ENCODE data around the gene CTSW. TPM values are rescaled to one million over a fixed set of nuclear protein-coding genes. Genes with fewer than 3 reads are reported as not detected.
A peak's percentile ranks its signal among the peaks of the same experiment; 100 is the strongest.

Gene CTSW
- total and polyA plus RNA-seq, 5 donors from 2014 or later, result 3.5 to 35.9 (median 12.4) TPM

DNA sequence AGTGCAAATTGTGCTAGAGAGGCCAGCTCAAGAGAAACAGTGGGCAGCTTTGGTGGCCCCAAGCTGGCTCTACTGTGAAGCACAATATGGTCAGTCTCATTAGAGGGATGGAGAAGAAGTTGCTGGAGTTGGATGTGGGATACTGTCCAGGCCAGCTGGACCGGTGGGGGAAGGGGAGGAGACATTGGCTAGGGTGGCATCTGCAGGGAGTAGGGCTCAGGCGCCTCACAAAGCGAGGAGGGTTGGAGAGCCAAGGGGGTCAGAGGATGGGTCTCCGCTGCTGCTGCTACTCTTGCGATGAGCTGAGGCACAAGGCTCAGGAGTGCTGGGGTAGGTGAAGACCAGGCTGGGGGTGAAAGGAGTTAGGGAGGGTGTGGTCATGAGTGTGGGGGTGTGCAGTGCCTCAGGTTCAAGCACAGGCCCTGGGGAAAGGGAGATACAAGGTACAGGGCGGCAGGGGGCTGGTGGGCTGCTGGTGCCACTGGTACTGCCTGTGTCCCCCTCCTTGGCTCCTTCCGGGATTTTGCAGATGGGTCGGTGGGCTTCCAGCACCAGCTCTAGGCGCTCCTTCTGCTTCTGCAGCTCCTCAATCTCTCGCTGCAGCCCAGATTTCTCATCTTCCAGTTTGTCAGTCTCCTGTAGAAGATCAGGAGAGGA lies 13.2 kb downstream of the CTSW start:
- H3K9me3 ChIP-seq (ENCODE audit: control insufficient read depth in 2 of 2, low read length in 2 of 2), result no peaks in the 10 kb centered on the region
- H3K27me3 ChIP-seq (ENCODE audit: control insufficient read depth, insufficient read depth, low read length), result no peaks in the 10 kb centered on the region
- H3K4me1 ChIP-seq (ENCODE audit: control insufficient read depth, insufficient read depth, low read length, poor library complexity, severe bottlenecking), result peaks cover 61% of the 10 kb centered on the region
- ATAC-seq (ENCODE audit: low read depth in 2 of 2) (no peak), DNase-seq (no peak)
- H3K36me3 Mint-ChIP-seq, result no peaks in the 10 kb centered on the region
- H3K4me1 Mint-ChIP-seq, result peaks cover 13 to 59% (median 40%) of the 10 kb centered on the region in 4 donors
- H3K27ac ChIP-seq (ENCODE audit: insufficient read depth, low read length, poor library complexity, severe bottlenecking), result peak overlapping the region; percentile 97
- H3K4me3 ChIP-seq (ENCODE audit: low read depth, low read length), result peak overlapping the region; percentile 19
- peak overlapping the region; percentile 82 to 96 (median 90) for H3K4me3 Mint-ChIP-seq
- H3K9me3 Mint-ChIP-seq, result no peaks in the 10 kb centered on the region
- peak overlapping the region; percentile 52 to 93 (median 90) for H3K27ac Mint-ChIP-seq
- peaks cover 11% of the 10 kb centered on the region for H3K27me3 Mint-ChIP-seq
- H3K36me3 ChIP-seq (ENCODE audit: control insufficient read depth, insufficient read depth, low read length), result no peaks in the 10 kb centered on the region

DNA sequence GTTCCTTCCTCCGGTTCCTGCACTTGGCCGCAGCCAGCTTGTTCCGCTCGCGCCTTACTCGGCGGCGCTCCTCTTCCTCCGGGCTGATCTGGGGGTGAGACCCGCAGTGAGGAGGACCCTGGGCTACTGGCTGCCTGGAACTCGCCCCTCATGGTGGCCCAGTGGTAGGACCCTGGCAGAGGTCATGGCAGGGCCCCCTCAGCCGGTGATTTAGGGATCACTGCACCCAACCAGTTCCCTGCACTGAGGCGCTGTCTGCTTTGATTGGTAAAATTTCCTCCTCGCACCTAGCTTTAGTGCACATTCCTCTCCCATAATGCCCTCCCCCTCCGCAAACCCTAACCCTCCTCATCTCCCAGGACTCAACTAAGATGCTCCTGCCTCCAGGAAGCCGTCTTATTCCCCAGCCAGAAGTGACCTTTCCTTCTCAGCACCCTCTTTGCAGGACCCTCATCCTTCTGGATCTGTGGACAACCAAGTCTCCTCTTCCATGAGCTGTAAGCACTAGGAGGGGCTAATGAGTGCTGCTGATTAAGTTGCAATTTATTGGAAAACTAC lies 14.5 kb downstream of the CTSW start:
- Mint-ChIP-seq H3K4me1 (peaks cover 13 to 51% (median 31%) of the 10 kb centered on the region in 4 donors), H3K27ac (peak overlapping the region; percentile 74 to 92 (median 90)), H3K9me3 (peaks cover 0 to 2% (median 0%) of the 10 kb centered on the region in 7 donors), H3K4me3 (peak overlapping the region; percentile 82 to 96 (median 90)), H3K36me3 (no peaks in the 10 kb centered on the region), H3K27me3 (peaks cover 11% of the 10 kb centered on the region)
- Histone ChIP-seq H3K9me3 (ENCODE audit: control insufficient read depth in 2 of 2, low read length in 2 of 2) (no peaks in the 10 kb centered on the region), H3K36me3 (ENCODE audit: control insufficient read depth, insufficient read depth, low read length) (no peaks in the 10 kb centered on the region), H3K27me3 (ENCODE audit: control insufficient read depth, insufficient read depth, low read length) (no peaks in the 10 kb centered on the region), H3K27ac (ENCODE audit: insufficient read depth, low read length, poor library complexity, severe bottlenecking) (peak overlapping the region; percentile 97), H3K4me3 (ENCODE audit: low read depth, low read length) (peak overlapping the region; percentile 57), H3K4me1 (ENCODE audit: control insufficient read depth, insufficient read depth, low read length, poor library complexity, severe bottlenecking) (peaks cover 56% of the 10 kb centered on the region)
- ATAC-seq (ENCODE audit: low read depth in 2 of 2) (no peak), DNase-seq (peak in 1 of 3 donors; percentile 66)

DNA sequence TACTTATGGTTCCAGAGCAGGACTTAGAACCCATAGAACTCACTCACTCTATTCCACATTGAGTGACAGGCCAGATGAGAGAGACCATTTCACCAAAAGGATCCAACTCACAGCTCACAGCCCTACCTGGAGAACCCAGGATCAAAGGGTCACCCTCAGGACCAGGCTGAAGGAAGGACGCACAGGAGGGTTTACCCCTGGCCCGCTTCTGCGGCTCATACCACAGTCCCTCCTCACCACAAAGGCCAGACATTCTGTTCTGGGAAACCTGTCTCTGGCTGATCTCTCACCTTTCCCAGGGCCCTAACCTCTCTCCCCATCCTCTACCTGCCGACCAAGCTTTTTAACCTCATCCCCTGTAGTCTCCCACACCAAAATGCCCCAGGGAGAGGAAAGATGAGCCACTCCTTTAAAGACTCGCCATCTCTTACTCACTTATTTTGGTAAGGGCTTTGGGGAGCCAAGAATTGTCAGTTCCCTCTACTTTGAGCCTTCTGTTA lies 15.9 kb downstream of the CTSW start:
- no peak for ATAC-seq (ENCODE audit: low read depth in 2 of 2)
- Mint-ChIP-seq H3K36me3 (no peaks in the 10 kb centered on the region), H3K27me3 (peaks cover 8% of the 10 kb centered on the region), H3K4me1 (peaks cover 0 to 41% (median 21%) of the 10 kb centered on the region in 4 donors), H3K27ac (peak overlapping the region in 1 of 3 donors; percentile 9), H3K4me3 (peak overlapping the region in 3 of 4 donors; percentile 24 to 62 (median 58)), H3K9me3 (peaks cover 0 to 2% (median 0%) of the 10 kb centered on the region in 7 donors)
- peaks cover 57% of the 10 kb centered on the region for H3K4me1 ChIP-seq (ENCODE audit: control insufficient read depth, insufficient read depth, low read length, poor library complexity, severe bottlenecking)
- H3K27me3 ChIP-seq (ENCODE audit: control insufficient read depth, insufficient read depth, low read length), result no peaks in the 10 kb centered on the region
- H3K27ac ChIP-seq (ENCODE audit: insufficient read depth, low read length, poor library complexity, severe bottlenecking), result no peak overlapping the region
- H3K36me3 ChIP-seq (ENCODE audit: control insufficient read depth, insufficient read depth, low read length), result no peaks in the 10 kb centered on the region
- no peaks in the 10 kb centered on the region for H3K9me3 ChIP-seq (ENCODE audit: control insufficient read depth in 2 of 2, low read length in 2 of 2)
- no peak overlapping the region for H3K4me3 ChIP-seq (ENCODE audit: low read depth, low read length)
- DNase-seq, result no peak

DNA sequence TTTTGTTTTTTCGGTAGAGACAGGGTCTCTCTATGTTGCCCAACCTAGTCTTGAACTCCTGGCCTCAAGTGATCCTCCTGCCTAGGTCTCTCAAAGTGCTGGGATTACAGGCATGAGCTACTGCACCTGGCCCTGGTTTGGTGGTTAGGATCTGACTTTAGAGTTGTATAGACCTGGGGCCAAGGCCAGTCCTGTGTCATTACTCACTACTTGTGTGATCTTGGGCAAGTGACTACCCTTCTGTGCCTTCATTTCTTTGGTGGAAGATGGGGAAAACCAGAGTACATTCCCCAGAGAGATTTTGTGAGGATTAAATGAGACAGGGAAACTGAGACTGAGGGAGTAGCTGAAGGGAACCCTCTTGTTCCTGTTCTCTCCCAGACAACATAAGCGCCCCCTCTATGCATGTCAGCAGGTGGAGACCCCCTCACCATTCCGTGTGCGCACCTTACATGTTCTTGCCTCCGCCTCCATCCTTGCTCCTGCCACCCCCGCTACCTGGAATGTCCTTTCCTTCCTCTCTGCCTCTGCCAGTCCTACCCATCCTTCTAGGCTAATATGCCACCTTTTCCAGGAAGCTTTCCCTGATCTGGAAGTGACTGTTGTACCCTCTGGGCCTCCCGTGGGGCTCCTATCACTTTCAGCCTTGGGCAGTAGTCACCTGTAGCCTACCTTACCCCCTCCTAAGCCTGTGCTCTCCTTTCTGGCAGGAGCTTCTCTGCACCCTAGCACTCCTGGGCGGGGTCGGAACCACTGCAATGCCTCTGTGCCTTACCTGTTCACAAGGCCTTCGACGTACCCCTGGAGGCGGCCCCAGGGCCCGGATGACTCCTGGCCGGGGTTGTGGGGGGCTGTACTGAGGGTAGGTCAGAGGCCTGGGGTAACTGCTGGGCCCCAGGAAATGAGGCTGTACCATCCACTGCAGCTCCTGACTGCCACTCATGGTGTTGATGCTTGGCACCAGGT lies 16.7 kb downstream of the CTSW start:
- Mint-ChIP-seq H3K9me3 (peaks cover 0 to 2% (median 0%) of the 10 kb centered on the region in 7 donors), H3K36me3 (no peaks in the 10 kb centered on the region), H3K4me3 (peak overlapping the region in 3 of 4 donors; percentile 22 to 76 (median 73)), H3K27ac (peak overlapping the region in 1 of 3 donors; percentile 9), H3K4me1 (peaks cover 0 to 46% (median 24%) of the 10 kb centered on the region in 4 donors), H3K27me3 (peaks cover 11% of the 10 kb centered on the region)
- ATAC-seq (ENCODE audit: low read depth in 2 of 2), result no peak
- no peak for DNase-seq
- Histone ChIP-seq H3K4me1 (ENCODE audit: control insufficient read depth, insufficient read depth, low read length, poor library complexity, severe bottlenecking) (peaks cover 54% of the 10 kb centered on the region), H3K4me3 (ENCODE audit: low read depth, low read length) (no peak overlapping the region), H3K36me3 (ENCODE audit: control insufficient read depth, insufficient read depth, low read length) (no peaks in the 10 kb centered on the region), H3K9me3 (ENCODE audit: control insufficient read depth in 2 of 2, low read length in 2 of 2) (no peaks in the 10 kb centered on the region), H3K27me3 (ENCODE audit: control insufficient read depth, insufficient read depth, low read length) (no peaks in the 10 kb centered on the region), H3K27ac (ENCODE audit: insufficient read depth, low read length, poor library complexity, severe bottlenecking) (no peak overlapping the region)

DNA sequence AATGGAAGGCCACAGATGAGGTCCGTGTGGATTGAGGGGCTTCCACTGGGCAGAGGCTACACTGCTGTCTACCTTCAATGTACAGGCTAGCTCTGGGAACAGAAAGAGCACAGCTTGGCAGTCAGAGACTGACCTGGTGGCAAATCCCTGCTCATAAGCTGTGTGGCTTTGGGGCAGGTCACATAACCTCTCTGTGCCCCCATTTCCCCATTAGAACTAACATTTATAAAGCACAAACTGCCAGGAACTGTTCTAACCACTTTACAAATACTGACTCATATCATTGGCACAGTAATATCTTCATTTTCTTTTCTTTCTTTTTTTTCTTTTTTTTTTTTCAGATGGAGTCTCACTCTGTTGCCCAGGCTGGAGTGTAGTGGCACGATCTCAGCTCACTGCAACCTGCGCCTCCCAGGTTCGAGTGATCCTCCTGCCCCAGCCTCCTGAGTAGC lies 17.4 kb downstream of the CTSW start:
- no peak for DNase-seq
- peak overlapping the region in 1 of 4 donors; percentile 73 for H3K4me3 Mint-ChIP-seq
- Histone ChIP-seq H3K9me3 (ENCODE audit: control insufficient read depth in 2 of 2, low read length in 2 of 2) (no peaks in the 10 kb centered on the region), H3K36me3 (ENCODE audit: control insufficient read depth, insufficient read depth, low read length) (no peaks in the 10 kb centered on the region), H3K27ac (ENCODE audit: insufficient read depth, low read length, poor library complexity, severe bottlenecking) (no peak overlapping the region), H3K4me1 (ENCODE audit: control insufficient read depth, insufficient read depth, low read length, poor library complexity, severe bottlenecking) (peaks cover 46% of the 10 kb centered on the region), H3K27me3 (ENCODE audit: control insufficient read depth, insufficient read depth, low read length) (no peaks in the 10 kb centered on the region), H3K4me3 (ENCODE audit: low read depth, low read length) (no peak overlapping the region)
- H3K9me3 Mint-ChIP-seq, result peaks cover 0 to 2% (median 0%) of the 10 kb centered on the region in 7 donors
- no peak for ATAC-seq (ENCODE audit: low read depth in 2 of 2)
- no peaks in the 10 kb centered on the region for H3K36me3 Mint-ChIP-seq
- H3K27me3 Mint-ChIP-seq, result peaks cover 14% of the 10 kb centered on the region
- H3K27ac Mint-ChIP-seq, result peak overlapping the region in 1 of 3 donors; percentile 48
- peaks cover 0 to 42% (median 22%) of the 10 kb centered on the region in 4 donors for H3K4me1 Mint-ChIP-seq

DNA sequence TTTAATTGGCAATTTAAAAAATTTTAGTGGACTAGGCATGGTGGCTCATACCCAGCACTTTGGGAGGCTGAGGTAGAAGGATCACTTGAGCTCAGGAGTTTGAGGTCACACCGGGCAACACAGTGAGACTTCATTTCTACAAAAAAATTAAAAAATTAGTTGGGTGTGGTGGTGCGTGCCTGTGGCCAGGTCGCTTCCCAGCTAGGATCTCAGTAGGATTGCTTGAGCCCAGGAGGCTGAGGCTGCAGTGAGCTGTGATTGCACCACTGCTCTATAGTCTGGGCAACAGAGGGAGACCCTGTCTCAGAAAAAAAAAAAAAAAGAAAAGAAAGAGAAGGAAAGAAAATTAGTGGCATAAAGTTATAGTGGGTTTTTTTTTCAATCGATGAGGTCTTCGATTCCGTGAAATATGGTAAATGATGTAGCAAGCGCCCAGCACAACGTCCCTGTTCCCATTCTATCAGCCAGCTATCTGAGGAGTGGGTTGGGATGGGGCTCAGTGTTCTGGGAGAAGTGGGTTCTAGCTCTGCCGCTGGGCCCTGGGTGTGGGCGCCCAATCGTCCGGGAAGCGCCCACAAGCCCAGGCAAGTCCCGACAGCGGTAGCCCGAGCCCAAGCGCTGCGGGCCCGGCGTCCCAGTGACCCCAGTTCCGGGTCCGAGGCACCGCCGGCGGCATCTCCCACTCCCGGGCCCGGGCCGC lies 19.2 kb downstream of the CTSW start:
- Mint-ChIP-seq H3K27ac (no peak overlapping the region), H3K4me3 (peak overlapping the region; percentile 67 to 93 (median 73)), H3K36me3 (no peaks in the 10 kb centered on the region), H3K27me3 (peaks cover 26% of the 10 kb centered on the region), H3K4me1 (peaks cover 0 to 26% (median 10%) of the 10 kb centered on the region in 4 donors), H3K9me3 (peaks cover 0 to 2% (median 0%) of the 10 kb centered on the region in 7 donors)
- DNase-seq (no peak), ATAC-seq (ENCODE audit: low read depth in 2 of 2) (no peak)
- no peaks in the 10 kb centered on the region for H3K36me3 ChIP-seq (ENCODE audit: control insufficient read depth, insufficient read depth, low read length)
- peaks cover 3% of the 10 kb centered on the region for H3K27me3 ChIP-seq (ENCODE audit: control insufficient read depth, insufficient read depth, low read length)
- no peak overlapping the region for H3K4me3 ChIP-seq (ENCODE audit: low read depth, low read length)
- no peak overlapping the region for H3K27ac ChIP-seq (ENCODE audit: insufficient read depth, low read length, poor library complexity, severe bottlenecking)
- H3K9me3 ChIP-seq (ENCODE audit: control insufficient read depth in 2 of 2, low read length in 2 of 2), result no peaks in the 10 kb centered on the region
- H3K4me1 ChIP-seq (ENCODE audit: control insufficient read depth, insufficient read depth, low read length, poor library complexity, severe bottlenecking), result peaks cover 29% of the 10 kb centered on the region
